GM12878 (cell line): ENCODE data around the gene ELAVL1. TPM values are rescaled to one million over a fixed set of nuclear protein-coding genes. Genes with fewer than 3 reads are reported as not detected.

Experiments used
- ATAC-seq: fragments of 200-7000 bp; cut with Tn5 transposase; 3 replicates; pipeline ENCODE4 v1.9.1; 2020; ENCODE audit warnings: mild to moderate bottlenecking, moderate library complexity
- BruUV-seq: library from RNA; stranded (reverse); fragments of 400-500 nt; replicated peaks from 2 replicates; lab custom pipeline; 2021; lab: Mats Ljungman, UMichigan
- CTCF ChIA-PET: fragments of 300-600 bp; sonication (Branson Sonifier 250); formaldehyde crosslinking; extraction: SDS; loops from one replicate; lab custom pipeline; 2021; ENCODE audit warnings: inconsistent platforms; lab: Yijun Ruan, JAX
- POLR2A ChIA-PET: fragments of 350-600 bp; formaldehyde crosslinking; extraction: SDS; loops from one replicate; lab custom pipeline; 2021; ENCODE audit warnings: inconsistent platforms; lab: Charles Lee
- RAD21 ChIA-PET: fragments of 300-600 bp; sonication (Branson Sonifier 250); formaldehyde crosslinking; loops from one replicate; lab custom pipeline; 2023; ENCODE audit warnings: antibody characterized with exemption; ENCODE audit not compliant: unreplicated experiment; lab: Charles Lee
- SMC1A ChIA-PET: fragments of 300-600 bp; sonication (Branson Sonifier 250); formaldehyde crosslinking; loops from one replicate; lab custom pipeline; 2023; ENCODE audit not compliant: unreplicated experiment, uncharacterized antibody; lab: Charles Lee
- DNase-seq: peaks from one replicate; pipeline ENCODE4 v3.0.0-alpha.2; 2011; ENCODE audit warnings: low read depth, low spot score
- FAIRE-seq: peaks from 3 replicates; lab custom pipeline; 2011; peaks lifted over from hg19 to GRCh38; lab: Jason Lieb, UNC
- H2AFZ ChIP-seq: 2 replicates; pipeline ENCODE4 v1.6.0; 2011; ENCODE audit warnings: low read depth, low read length, control low read depth; ENCODE audit not compliant: control insufficient read depth
- H3K27ac ChIP-seq: 2 replicates; pipeline ENCODE4 v1.5.1; 2011; ENCODE audit warnings: control low read depth; ENCODE audit not compliant: control insufficient read depth, insufficient read depth
- H3K27me3 ChIP-seq, 2 experiments: replicated peaks in 1 of 2; 2 replicates each; pipeline versions ENCODE4 v1.6.0 to v1.6.1; 2011; ENCODE audit warnings: low read length in 1 of 2; ENCODE audit not compliant: control insufficient read depth in 2 of 2, insufficient read depth in 2 of 2
- H3K36me3 ChIP-seq, 2 experiments: 2 replicates each; pipeline ENCODE4 v1.5.1; 2011; ENCODE audit warnings: low read length in 1 of 2; ENCODE audit not compliant: control insufficient read depth in 2 of 2, insufficient read depth in 2 of 2
- H3K4me1 ChIP-seq: 2 replicates; pipeline ENCODE4 v1.6.1; 2011; ENCODE audit warnings: mild to moderate bottlenecking, low read length, moderate library complexity, mixed read lengths; ENCODE audit not compliant: control insufficient read depth, insufficient read depth
- H3K4me2 ChIP-seq: 2 replicates; pipeline ENCODE4 v1.6.0; 2011; ENCODE audit warnings: control low read depth; ENCODE audit not compliant: control insufficient read depth, insufficient read depth
- H3K4me3 ChIP-seq: fragments of 200-600 bp; sonication (generic); 2 replicates; pipeline ENCODE4 v1.5.1; 2016
- H3K79me2 ChIP-seq: 2 replicates; pipeline ENCODE4 v1.6.0; 2011; ENCODE audit warnings: low read length; ENCODE audit not compliant: control insufficient read depth, insufficient read depth
- H3K9ac ChIP-seq: 2 replicates; pipeline ENCODE4 v1.8.0; 2011; ENCODE audit warnings: low read length, control low read depth, mixed read lengths; ENCODE audit not compliant: control insufficient read depth, insufficient read depth
- H3K9me3 ChIP-seq: replicated peaks from 3 replicates; pipeline ENCODE4 v1.5.1; 2011; ENCODE audit warnings: mild to moderate bottlenecking, low read length; ENCODE audit not compliant: control insufficient read depth, insufficient read depth
- H4K20me1 ChIP-seq: 2 replicates; pipeline ENCODE4 v1.6.0; 2011; ENCODE audit not compliant: control insufficient read depth, insufficient read depth
- CBX3 ChIP-seq: fragments of 200-600 bp; sonication (generic); IDR thresholded peaks from 2 replicates; pipeline ENCODE4 v1.6.1; 2016; ENCODE audit warnings: low read depth, borderline replicate concordance
- CBX5 ChIP-seq: sonication (generic); IDR thresholded peaks from 2 replicates; pipeline ENCODE4 v1.6.1; 2016; ENCODE audit warnings: low read depth, moderate library complexity, mild to moderate bottlenecking, inconsistent platforms
- FOXK2 ChIP-seq: fragments of 450-650 bp; IDR thresholded peaks from 2 replicates; pipeline ENCODE4 v1.6.1; 2017; ENCODE audit warnings: mild to moderate bottlenecking, moderate library complexity
- IRF4 ChIP-seq: IDR thresholded peaks from 2 replicates; pipeline ENCODE4 v1.6.1; 2011; ENCODE audit warnings: low read depth, low read length
- KAT2A ChIP-seq: conservative IDR thresholded peaks from 2 replicates; pipeline ENCODE4 v1.6.1; 2011; ENCODE audit warnings: low read depth, low read length; ENCODE audit not compliant: control insufficient read depth
- RAD51 ChIP-seq: fragments of 450-650 bp; IDR thresholded peaks from 2 replicates; pipeline ENCODE4 v1.6.1; 2016; ENCODE audit warnings: moderate library complexity, mild to moderate bottlenecking, inconsistent platforms
- REST ChIP-seq: IDR thresholded peaks from 2 replicates; pipeline ENCODE4 v1.6.1; 2012; ENCODE audit warnings: mild to moderate bottlenecking, low read depth, low read length
- SPI1 ChIP-seq: IDR thresholded peaks from 2 replicates; pipeline ENCODE4 v1.6.1; 2011; ENCODE audit warnings: low read depth, mild to moderate bottlenecking, low read length, moderate library complexity, borderline replicate concordance; ENCODE audit not compliant: insufficient read depth
- TAF1 ChIP-seq: IDR thresholded peaks from 2 replicates; pipeline ENCODE4 v1.6.1; 2011; ENCODE audit warnings: mild to moderate bottlenecking, low read depth, low read length, borderline replicate concordance
- ZNF207 ChIP-seq: fragments of 450-650 bp; IDR thresholded peaks from 2 replicates; pipeline ENCODE4 v1.6.1; 2014; ENCODE audit warnings: antibody characterized with exemption, mild to moderate bottlenecking, borderline replicate concordance
- WGBS: methylation state at CpG from one replicate; pipeline ENCODE4 v1.1.6; 2016; ENCODE audit warnings: low lambda C conversion rate; ENCODE audit not compliant: insufficient replicate concordance, insufficient coverage; ENCODE audit errors: missing lambda C conversion rate; 5-methylcytosine and 5-hydroxymethylcytosine counted together
- in situ Hi-C: fragments of 300-500 bp; cut with MboI; formaldehyde crosslinking; loops from 9 replicates; pipeline ENCODE4 v1.14.3; 2018; ENCODE audit warnings: mixed read lengths
- intact Hi-C: fragments of 100-400 bp; cut with micrococcal nuclease; formaldehyde crosslinking; loops from one replicate; pipeline ENCODE4 v1.14.2; 2022; ENCODE audit not compliant: unreplicated experiment
- polyA plus RNA-seq, 11 experiments: library from polyadenylated mRNA; depleted of rRNA in 4 of 11; unstranded in 6 of 11; stranded (reverse) in 5 of 11; fragments of >200 nt; fragmentation: Nextera tagmentation in 4 of 11; fragmentation: Illumina TruSeq in 1 of 11; extraction: Ambion mirVana in 4 of 11; extraction: Trizol in 1 of 11; gene quantifications; 1 replicate in 1 of 11; 2 replicates in 10 of 11; pipeline versions ENCODE4 v1.2.1 to v1.2.3, GENCODE V29; 2011 to 2016; ENCODE audit warnings: inconsistent platforms in 2 of 11, missing spikeins in 2 of 11, low read depth in 1 of 11
- total RNA-seq, 4 experiments: library from RNA; depleted of rRNA in 3 of 4; stranded (reverse); fragments of >200 nt in 3 of 4; fragmentation: Illumina TruSeq in 1 of 4; extraction: Trizol in 1 of 4; gene quantifications; 2 replicates each; pipeline versions ENCODE4 v1.2.1 to v1.2.3, GENCODE V29; 2013 to 2021

Gene ELAVL1
- total and polyA plus RNA-seq, 10 of the 15 experiments (the other 5 are each of a cell fraction or from before 2014, with no cell fraction given) = 7.4 to 155 (median 70.3) TPM

- no peak for TF ChIP-seq REST
- TF ChIP-seq KAT2A = no peak
- TF ChIP-seq CBX5 = no peak
- TF ChIP-seq FOXK2 = no peak
- TF ChIP-seq, all 136 proteins: peak for 0
These were observed 77.7 kb downstream of the ELAVL1 start (continued) for GRCh38 chr19:7927605-7928333.

DNA sequence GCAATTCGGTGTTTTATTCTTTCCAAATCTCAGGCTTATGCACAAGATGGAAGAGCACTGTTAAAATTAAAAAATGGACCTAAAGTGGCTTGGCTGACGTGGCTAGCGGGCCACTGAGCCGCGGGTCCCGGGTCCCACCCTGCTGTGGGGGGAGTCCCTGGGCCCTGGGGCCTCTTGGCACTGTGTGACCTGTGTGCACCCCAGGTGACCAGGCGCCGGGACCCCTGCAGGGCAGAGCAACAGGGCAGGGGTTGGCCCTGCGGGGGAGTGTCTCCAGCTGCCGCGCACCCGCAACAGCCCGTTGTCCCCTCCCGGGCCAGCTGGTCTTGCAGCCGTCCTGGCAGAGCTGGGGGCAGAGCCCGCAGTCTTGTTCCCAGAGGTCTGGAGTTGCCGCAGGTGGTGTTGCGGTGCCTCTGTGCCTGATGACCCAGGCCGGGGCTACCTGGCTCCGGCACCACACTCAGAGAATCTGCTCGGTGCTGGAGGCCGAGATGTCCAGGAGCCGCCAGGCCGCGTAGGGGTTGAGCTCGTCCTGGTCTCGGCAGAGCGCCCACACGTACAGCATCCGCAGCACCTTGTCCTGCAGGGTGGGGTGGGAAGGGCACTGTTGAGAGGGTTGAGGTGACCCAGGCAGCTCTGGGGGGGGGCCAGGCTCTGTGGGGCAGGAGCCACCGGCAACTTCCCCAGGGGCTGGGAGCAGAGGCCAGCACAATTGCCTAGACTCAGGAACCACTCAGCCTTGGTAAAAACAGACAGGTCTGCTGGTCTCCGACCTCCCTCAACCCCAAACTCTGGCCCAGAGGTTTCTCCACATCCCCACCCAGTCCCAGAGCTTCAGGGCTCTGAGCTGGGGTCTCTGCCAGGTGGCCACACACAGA, 78.5 kb downstream of the ELAVL1 start:
- FAIRE-seq = no peak
- in situ Hi-C loops = no loop called here
- H3K9ac ChIP-seq = no peak overlapping the region
- no peak for TF ChIP-seq IRF4
- TF ChIP-seq RAD51 = no peak
- TF ChIP-seq TAF1 = no peak
- no peak for TF ChIP-seq ZNF207
- TF ChIP-seq CBX3 = no peak
- no peak for TF ChIP-seq SPI1
- TF ChIP-seq, all 136 proteins: peak for 0
- intact Hi-C loops = no loop called here
- ChIA-PET POLR2A (interaction anchor here (0.6 kb wide), 1 partner anchor 55 kb away, joined by 3 read pairs; no protein-coding TSS in a partner anchor), SMC1A (no interaction called here), RAD21 (no interaction called here), CTCF (interaction anchor here (0.5 to 1.9 kb wide), 2 partner anchors 17 to 231 kb away, joined by 4 to 8 read pairs; no protein-coding TSS in a partner anchor)
- 86% methylated on average over 31 of the region's 32 CpGs for WGBS
- H2AFZ ChIP-seq = no peak overlapping the region
- peaks cover 7 to 15% of the 10 kb centered on the region in 2 experiments; a peak in 3 of 4 replicates for H3K36me3 ChIP-seq
- no peak overlapping the region for H3K4me2 ChIP-seq
- H3K9me3 ChIP-seq = no peaks in the 10 kb centered on the region
- no peaks in the 10 kb centered on the region for H3K27me3 ChIP-seq
- DNase-seq (no peak), ATAC-seq (no peak)
- no peak overlapping the region for H3K27ac ChIP-seq
- no TSS peak for BruUV-seq
- H3K4me3 ChIP-seq = no peak overlapping the region
- no peaks in the 10 kb centered on the region; the same call in 1 of the 2 replicates for H4K20me1 ChIP-seq
- no peaks in the 10 kb centered on the region; the same call in 1 of the 2 replicates for H3K4me1 ChIP-seq
- no peaks in the 10 kb centered on the region for H3K79me2 ChIP-seq
